RWPE1 (cell line): ENCODE data around the gene BST2.

Experiments
- CTCF ChIA-PET: fragments of 350-600 bp; sonication (Branson Sonifier 250); formaldehyde crosslinking; extraction: SDS; loops from one replicate; lab custom pipeline; 2021; lab: Yijun Ruan, JAX
- POLR2A ChIA-PET: fragments of 400-600 bp; formaldehyde crosslinking; extraction: SDS; loops from one replicate; lab custom pipeline; 2020; ENCODE audit warnings: antibody characterized with exemption; ENCODE audit not compliant: low non-redundant PET; lab: Yijun Ruan, JAX
- DNase-seq: peaks from one replicate; pipeline ENCODE4 v3.0.0; 2012; ENCODE audit warnings: low spot score
- H3K27ac ChIP-seq: fragments of 450-650 bp; 2 replicates; pipeline ENCODE4 v1.5.1; 2017
- CTCF ChIP-seq: fragments of 450-650 bp; conservative IDR thresholded peaks from 2 replicates; pipeline ENCODE4 v1.5.1; 2017; ENCODE audit warnings: low read depth, mild to moderate bottlenecking

BST2 gene

GRCh38 chr19:17402982-17403855 is 2.2 kb downstream of the BST2 start:
- no peak for TF ChIP-seq CTCF
- ChIA-PET POLR2A (interaction anchor here (0.5 kb wide), 1 partner anchor 392 kb away, joined by 4 read pairs; the partner anchor contains the start of gene B3GNT3), CTCF (interaction anchor here (0.6 to 0.7 kb wide), 3 partner anchors 54 to 154 kb away, joined by 3 to 5 read pairs (median 4); no protein-coding TSS in a partner anchor)
- peak overlapping the region; percentile 12; the same call in 1 of the 2 replicates for H3K27ac ChIP-seq
- peak; percentile 87 for DNase-seq

- ChIA-PET CTCF (no interaction called here), POLR2A (no interaction called here)
- no peak for DNase-seq
- H3K27ac ChIP-seq, result no peak overlapping the region
- TF ChIP-seq CTCF, result no peak
These were observed 3.8 kb downstream of the BST2 start for GRCh38 chr19:17401628-17402027.

GRCh38 chr19:17398902-17399527 is 6.4 kb downstream of the BST2 start:
- no peak for TF ChIP-seq CTCF
- no peak for DNase-seq
- ChIA-PET POLR2A (interaction anchor here (0.5 kb wide), 1 partner anchor 21 kb away, joined by 3 read pairs; the partner anchor contains the start of gene MVB12A), CTCF (interaction anchor here (1.7 kb wide), 1 partner anchor 67 kb away, joined by 5 read pairs; no protein-coding TSS in a partner anchor)
- H3K27ac ChIP-seq, result no peak overlapping the region

GRCh38 chr19:17394891-17395415 is 10.5 kb downstream of the BST2 start:
- 0 out of 2 replicates have a peak overlapping the region, but pooled peaks have one; percentile 8 for H3K27ac ChIP-seq
- DNase-seq, result peak; percentile 74
- POLR2A ChIA-PET, result interaction anchor here (0.7 kb wide), 2 partner anchors 25 to 94 kb away, joined by 3 to 5 read pairs; partner anchors contain the start of gene MVB12A
- TF ChIP-seq CTCF, result peak; percentile 78
- CTCF ChIA-PET, result interaction anchor here (0.6 kb wide), 2 partner anchors 9 to 65 kb away, joined by 3 read pairs; no protein-coding TSS in a partner anchor

GRCh38 chr19:17393914-17394313 is 11.5 kb downstream of the BST2 start, which contains the start of gene CCDC194:
Gene CCDC194, minus strand, starts transcription at chr19:17394196. Its CDS starts 38 bp downstream, at chr19:17394158.
- ChIA-PET POLR2A (no interaction called here), CTCF (interaction anchor here (0.6 to 2.1 kb wide), 2 partner anchors 10 to 101 kb away, joined by 3 to 8 read pairs; no protein-coding TSS in a partner anchor)
- no peak for TF ChIP-seq CTCF
- H3K27ac ChIP-seq, result no peak within 1 kb of the TSS
- no peak for DNase-seq

GRCh38 chr19:17393002-17393401 is 12.4 kb downstream of the BST2 start:
- no peak overlapping the region for H3K27ac ChIP-seq
- ChIA-PET CTCF (interaction anchor here (2.1 kb wide), 1 partner anchor 100 kb away, joined by 8 read pairs; no protein-coding TSS in a partner anchor), POLR2A (interaction anchor here (0.6 kb wide), 1 partner anchor 37 kb away, joined by 4 read pairs; no protein-coding TSS in a partner anchor)
- DNase-seq, result no peak
- TF ChIP-seq CTCF, result no peak
